GM21737 (cell line): ENCODE data around the gene KIF21A.
"Not testable (repeated sequence)": the region's sequence is repeated elsewhere in the genome, so short reads cannot be mapped to it uniquely, and the experiment has no call there.

Source experiments
- ATAC-seq: cut with Tn5 transposase; IDR thresholded peaks from one replicate; pipeline ENCODE4 v1.9.1; 2021; ENCODE audit warnings: mild to moderate bottlenecking, moderate library complexity; ENCODE audit not compliant: unreplicated experiment

The KIF21A gene

GRCh38 chr12:39443081-39443928, at the start of gene KIF21A:
Gene KIF21A (minus strand): TSS chr12:39443120. CDS start chr12:39442970, 150 bp downstream.
- peak; percentile 95 for ATAC-seq

- ATAC-seq: no peak
These were observed 47.8 kb upstream of the KIF21A start for GRCh38 chr12:39490500-39491282.

GRCh38 chr12:39483597-39483996, 40.7 kb upstream of the KIF21A start:
- ATAC-seq: no peak

GRCh38 chr12:39483042-39483441, 40.1 kb upstream of the KIF21A start:
- ATAC-seq: no peak

GRCh38 chr12:39476894-39477293, 34.0 kb upstream of the KIF21A start:
- ATAC-seq: no peak

GRCh38 chr12:39476121-39476520, 33.2 kb upstream of the KIF21A start:
- ATAC-seq: no peak

- ATAC-seq: not testable (repeated sequence)
These were observed 32.2 kb upstream of the KIF21A start for GRCh38 chr12:39475136-39475535.

- ATAC-seq: peak; percentile 68
These were observed 24.5 kb upstream of the KIF21A start for GRCh38 chr12:39467432-39467870.

- no peak for ATAC-seq
These were observed 22.2 kb upstream of the KIF21A start for GRCh38 chr12:39464976-39465695.

- ATAC-seq: no peak
These were observed 18.1 kb upstream of the KIF21A start for GRCh38 chr12:39461059-39461458.

GRCh38 chr12:39459027-39459434, 16.1 kb upstream of the KIF21A start:
- ATAC-seq: no peak

- ATAC-seq: no peak
These were observed 9.1 kb upstream of the KIF21A start for GRCh38 chr12:39451977-39452376.

- no peak for ATAC-seq
These were observed 5.1 kb upstream of the KIF21A start for GRCh38 chr12:39448038-39448437.

GRCh38 chr12:39443929-39444209, 949 bp upstream of the KIF21A start:
- no peak for ATAC-seq

- ATAC-seq: no peak
These were observed 164 bp downstream of the KIF21A start for GRCh38 chr12:39442831-39443080.

- ATAC-seq: peak; percentile 26
These were observed 723 bp downstream of the KIF21A start for GRCh38 chr12:39441963-39442830.

- ATAC-seq: no peak
These were observed 1.5 kb downstream of the KIF21A start for GRCh38 chr12:39441189-39441962.

- ATAC-seq: no peak
These were observed 2.1 kb downstream of the KIF21A start for GRCh38 chr12:39440781-39441180.

- ATAC-seq: no peak
These were observed 2.8 kb downstream of the KIF21A start for GRCh38 chr12:39440101-39440500.

GRCh38 chr12:39435531-39435930, 7.4 kb downstream of the KIF21A start:
- ATAC-seq: no peak
